Lower lobe of right lung (tissue), 2 donors: ENCODE measurements around the gene DDX31. TPM values are rescaled to one million over a fixed set of nuclear protein-coding genes. Genes with fewer than 3 reads are reported as not detected.

Source experiments
- ATAC-seq, 2 donors: fragments of 200-7000 bp; cut with Tn5 transposase; one replicate each; pipeline ENCODE4 v1.9.1; 2020 to 2022; ENCODE audit warnings: mild to moderate bottlenecking in 2 of 2, moderate library complexity in 2 of 2
- DNase-seq: peaks from one replicate; pipeline ENCODE4 v3.0.0-alpha.2; 2020
- H3K27ac ChIP-seq: fragments of 200-600 bp; one replicate; pipeline ENCODE4 v1.8.0; 2022
- H3K27me3 ChIP-seq: fragments of 200-600 bp; one replicate; pipeline ENCODE4 v1.8.0; 2022; ENCODE audit warnings: low read depth
- H3K36me3 ChIP-seq: fragments of 200-600 bp; one replicate; pipeline ENCODE4 v1.8.0; 2022; ENCODE audit warnings: mild to moderate bottlenecking
- H3K4me1 ChIP-seq: fragments of 200-600 bp; one replicate; pipeline ENCODE4 v1.8.0; 2022
- H3K4me3 ChIP-seq: fragments of 200-600 bp; one replicate; pipeline ENCODE4 v1.8.0; 2022; ENCODE audit warnings: mild to moderate bottlenecking
- H3K9me3 ChIP-seq: fragments of 200-600 bp; one replicate; pipeline ENCODE4 v1.8.0; 2022
- CTCF ChIP-seq: fragments of 200-600 bp; IDR thresholded peaks from one replicate; pipeline ENCODE4 v1.8.0; 2022; ENCODE audit warnings: antibody characterized with exemption, mild to moderate bottlenecking
- intact Hi-C: fragments of 100-400 bp; cut with DNase I; formaldehyde crosslinking; loops from one replicate; pipeline ENCODE4 v1.11.0; 2022
- total RNA-seq: library from RNA; stranded (reverse); fragmentation: NEBNext Ultra II Directional; extraction: Animal tissue kit (Norgen Biotek cat#: 25700); gene quantifications from one replicate; pipeline ENCODE4 v1.2.1, GENCODE V29; 2021
- donor health status: DM: no; HTN: yes; CAD: no; lungs with severe emphysema.

Gene DDX31
- total RNA-seq, 1 donor from 2014 or later: 14.1 TPM

- H3K9me3 ChIP-seq: no peaks in the 10 kb centered on the region
- no peaks in the 10 kb centered on the region for H3K4me1 ChIP-seq
- H3K36me3 ChIP-seq: no peaks in the 10 kb centered on the region
- no peak overlapping the region for H3K27ac ChIP-seq
- H3K4me3 ChIP-seq: no peak overlapping the region
- DNase-seq (no peak), ATAC-seq (no peak)
- peaks cover 12% of the 10 kb centered on the region for H3K27me3 ChIP-seq
- no peak for TF ChIP-seq CTCF
- intact Hi-C loops: no loop called here
These were observed 124.2 kb downstream of the DDX31 start for GRCh38 chr9:132545578-132545977.

DNA sequence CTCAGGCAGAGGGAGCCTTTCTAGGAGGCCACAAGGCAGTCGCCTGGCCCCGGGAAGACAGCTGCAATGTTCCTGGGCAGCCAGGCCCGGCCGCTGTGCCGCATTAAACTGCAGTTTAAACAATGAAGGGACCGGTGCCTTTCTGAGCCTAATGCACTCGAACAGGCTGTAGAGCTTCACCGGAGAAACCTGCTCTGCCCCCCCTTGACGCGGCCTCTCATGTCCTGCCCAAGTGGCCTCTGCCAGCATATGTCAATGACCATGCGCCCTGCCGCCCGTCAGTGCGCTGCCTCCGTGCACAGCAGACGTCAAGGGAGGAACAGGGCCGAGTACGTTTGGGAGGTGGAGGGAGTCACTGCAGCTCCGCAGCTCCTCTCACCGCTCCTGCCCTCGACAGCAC is 125.8 kb downstream of the DDX31 start:
- H3K27ac ChIP-seq: no peak overlapping the region
- DNase-seq: peak; percentile 55

DNA sequence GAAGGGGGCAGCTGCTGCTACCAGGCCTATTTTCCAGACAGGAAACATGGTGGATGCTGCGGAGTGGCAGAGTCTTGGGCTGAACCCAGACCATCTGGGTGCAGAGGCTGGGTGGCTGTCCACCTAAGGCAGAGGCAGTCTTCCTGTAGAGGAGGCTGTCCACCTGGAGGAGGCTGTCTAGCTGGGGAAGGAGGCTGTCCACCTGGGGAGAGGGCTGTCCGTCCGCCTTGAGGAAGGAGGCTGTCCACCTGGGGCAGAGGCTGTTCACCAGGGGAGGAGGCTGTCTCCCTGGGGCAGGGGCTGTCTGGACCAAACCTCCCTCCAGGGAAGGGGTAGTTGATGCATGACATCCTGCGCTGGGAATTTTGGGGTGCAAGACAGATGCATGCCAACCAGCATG is 126.5 kb downstream of the DDX31 start:
- intact Hi-C loops: no loop called here
- no peak for TF ChIP-seq CTCF
- Histone ChIP-seq H3K9me3 (no peaks in the 10 kb centered on the region), H3K27ac (no peak overlapping the region), H3K4me1 (no peaks in the 10 kb centered on the region), H3K27me3 (peaks cover 12% of the 10 kb centered on the region), H3K36me3 (no peaks in the 10 kb centered on the region), H3K4me3 (no peak overlapping the region)
- no peak for DNase-seq
- no peak for ATAC-seq

More for the DNA sequence above, 125.8 kb downstream of the DDX31 start:
- Histone ChIP-seq H3K27me3 (peaks cover 12% of the 10 kb centered on the region), H3K4me3 (no peak overlapping the region), H3K36me3 (no peaks in the 10 kb centered on the region), H3K9me3 (no peaks in the 10 kb centered on the region), H3K4me1 (no peaks in the 10 kb centered on the region)
- intact Hi-C loops: no loop called here
- peak; percentile 24 to 55 for ATAC-seq
- TF ChIP-seq CTCF: no peak

Other genes with a start within 250 kb of the DDX31 start
- not detected for gene BARHL1, start 87.4 kb downstream of the DDX31 start, total RNA-seq
- gene GTF3C4, start 481 bp upstream of the DDX31 start, total RNA-seq: 14.0 TPM
- 6.1 TPM for gene AK8, start 208.3 kb upstream of the DDX31 start, total RNA-seq
- gene SPACA9, start 208.9 kb upstream of the DDX31 start, total RNA-seq: 13.9 TPM